IMR-90 (cell line): ENCODE results near the gene WDCP. TPM values are rescaled to one million over a fixed set of nuclear protein-coding genes. Genes with fewer than 3 reads are reported as not detected.

ENCODE experiments used
- ATAC-seq: fragments of 200-7000 bp; cut with Tn5 transposase; 2 replicates; pipeline ENCODE4 v1.9.1; 2020; ENCODE audit warnings: low read depth, mild to moderate bottlenecking, moderate library complexity
- BruUV-seq: library from RNA; stranded (reverse); fragments of 400-500 nt; replicated peaks from 2 replicates; lab custom pipeline; 2021; lab: Mats Ljungman, UMichigan
- CTCF ChIA-PET: fragments of 300-600 bp; formaldehyde crosslinking; extraction: SDS; loops from one replicate; lab custom pipeline; 2021; ENCODE audit warnings: antibody characterized with exemption; lab: Yijun Ruan, JAX
- POLR2A ChIA-PET: fragments of 300-600 bp; sonication (Branson Sonifier 250); formaldehyde crosslinking; loops from one replicate; lab custom pipeline; 2022; ENCODE audit warnings: antibody characterized with exemption; ENCODE audit not compliant: unreplicated experiment; lab: Charles Lee
- DNase-seq: peaks from one replicate; pipeline ENCODE4 v3.0.0; 2013
- H2AFZ ChIP-seq: replicated peaks from 2 replicates; pipeline ENCODE3; 2013; ENCODE audit warnings: low read length, mild to moderate bottlenecking; ENCODE audit not compliant: poor library complexity
- H2AK5ac ChIP-seq: 2 replicates; pipeline ENCODE4 v1.6.1; 2013; ENCODE audit warnings: low read depth, low read length, inconsistent platforms
- H2AK9ac ChIP-seq: replicated peaks from 2 replicates; pipeline ENCODE3; 2013; ENCODE audit warnings: mild to moderate bottlenecking, low read depth, low read length, moderate library complexity; ENCODE audit not compliant: poor library complexity
- H2BK120ac ChIP-seq: 2 replicates; pipeline ENCODE4 v1.6.1; 2013; ENCODE audit warnings: low read depth, low read length, inconsistent platforms
- H2BK15ac ChIP-seq: 3 replicates; pipeline ENCODE4 v1.6.1; 2013; ENCODE audit warnings: low read depth, low read length, inconsistent platforms
- H2BK20ac ChIP-seq: 2 replicates; pipeline ENCODE4 v1.6.1; 2013; ENCODE audit warnings: low read depth, mild to moderate bottlenecking, inconsistent platforms, low read length, moderate library complexity
- H2BK5ac ChIP-seq: 2 replicates; pipeline ENCODE4 v1.6.1; 2013; ENCODE audit warnings: mild to moderate bottlenecking, low read depth, low read length, inconsistent platforms; ENCODE audit not compliant: poor library complexity, severe bottlenecking
- H3K14ac ChIP-seq: replicated peaks from 2 replicates; pipeline ENCODE4 v1.6.1; 2013; ENCODE audit warnings: low read depth, low read length, inconsistent platforms
- H3K18ac ChIP-seq: 2 replicates; pipeline ENCODE4 v1.6.1; 2013; ENCODE audit warnings: low read depth, low read length, control low read depth
- H3K23ac ChIP-seq: 2 replicates; pipeline ENCODE4 v1.6.1; 2013; ENCODE audit warnings: low read depth, low read length, inconsistent platforms
- H3K27ac ChIP-seq: 2 replicates; pipeline ENCODE4 v1.5.1; 2013; ENCODE audit warnings: mild to moderate bottlenecking, control low read depth, low read length; ENCODE audit not compliant: insufficient read depth
- H3K27me3 ChIP-seq: 2 replicates; pipeline ENCODE4 v1.6.1; 2013; ENCODE audit warnings: low read length; ENCODE audit not compliant: control insufficient read depth, insufficient read depth
- H3K36me3 ChIP-seq: 2 replicates; pipeline ENCODE4 v1.6.1; 2013; ENCODE audit warnings: low read length, mixed read lengths; ENCODE audit not compliant: control insufficient read depth, insufficient read depth
- H3K4ac ChIP-seq: 2 replicates; pipeline ENCODE4 v1.6.1; 2013; ENCODE audit warnings: low read depth, low read length, inconsistent platforms
- H3K4me1 ChIP-seq: 2 replicates; pipeline ENCODE4 v1.6.1; 2013; ENCODE audit warnings: low read length, mixed read lengths; ENCODE audit not compliant: control insufficient read depth, insufficient read depth
- H3K4me2 ChIP-seq: 2 replicates; pipeline ENCODE4 v1.6.1; 2013; ENCODE audit warnings: low read depth, mild to moderate bottlenecking, control low read depth, low read length, moderate library complexity
- H3K4me3 ChIP-seq: 2 replicates; pipeline ENCODE4 v1.5.1; 2013; ENCODE audit warnings: low read depth, mild to moderate bottlenecking, control low read depth, low read length, moderate library complexity; ENCODE audit not compliant: insufficient read depth
- H3K56ac ChIP-seq: 2 replicates; pipeline ENCODE4 v1.6.1; 2013; ENCODE audit warnings: low read length, inconsistent platforms; ENCODE audit not compliant: insufficient read depth; ENCODE audit errors: extremely low read depth
- H3K79me1 ChIP-seq, 2 experiments: 2 replicates each; pipeline ENCODE4 v1.6.1; 2013; ENCODE audit warnings: low read length in 2 of 2, inconsistent platforms in 1 of 2, low read depth in 1 of 2
- H3K9ac ChIP-seq: 2 replicates; pipeline ENCODE4 v1.6.1; 2013; ENCODE audit warnings: low read depth, low read length, control low read depth
- H3K9me1 ChIP-seq: 2 replicates; pipeline ENCODE4 v1.6.1; 2013; ENCODE audit warnings: low read length, inconsistent platforms; ENCODE audit not compliant: insufficient read depth
- H3K9me3 ChIP-seq: 2 replicates; pipeline ENCODE4 v1.6.1; 2013; ENCODE audit warnings: low read length; ENCODE audit not compliant: control insufficient read depth, insufficient read depth
- H4K20me1 ChIP-seq: 2 replicates; pipeline ENCODE4 v1.6.1; 2013; ENCODE audit warnings: low read length, inconsistent platforms; ENCODE audit not compliant: insufficient read depth
- H4K5ac ChIP-seq: 2 replicates; pipeline ENCODE4 v1.6.1; 2013; ENCODE audit warnings: mild to moderate bottlenecking, low read depth, low read length, control low read depth
- H4K8ac ChIP-seq, 2 experiments: 2 replicates each; pipeline ENCODE4 v1.6.1; 2013; ENCODE audit warnings: low read depth in 2 of 2, low read length in 2 of 2, control low read depth in 1 of 2, inconsistent platforms in 1 of 2
- H4K91ac ChIP-seq: 2 replicates; pipeline ENCODE4 v1.6.1; 2013; ENCODE audit warnings: low read depth, low read length, inconsistent platforms; ENCODE audit not compliant: insufficient read depth
- BHLHE40 ChIP-seq: fragments of 150-350 bp; IDR thresholded peaks from 2 replicates; pipeline ENCODE4 v1.6.1; 2016; ENCODE audit warnings: mild to moderate bottlenecking, low read depth, low read length
- CEBPB ChIP-seq: IDR thresholded peaks from 2 replicates; pipeline ENCODE4 v1.6.1; 2012; ENCODE audit warnings: low read depth, low read length, improper control_type of control experiment
- CHD1 ChIP-seq: IDR thresholded peaks from 2 replicates; pipeline ENCODE4 v1.6.1; 2012; ENCODE audit warnings: low read depth, low read length, improper control_type of control experiment
- FOS ChIP-seq: fragments of 150-350 bp; IDR thresholded peaks from 2 replicates; pipeline ENCODE4 v1.6.1; 2016; ENCODE audit warnings: low read depth, low read length
- MAFK ChIP-seq: IDR thresholded peaks from 2 replicates; pipeline ENCODE4 v1.6.1; 2012; ENCODE audit warnings: low read depth, low read length, improper control_type of control experiment
- MAZ ChIP-seq: IDR thresholded peaks from 2 replicates; pipeline ENCODE4 v1.6.1; 2012; ENCODE audit warnings: low read depth, mild to moderate bottlenecking, low read length, improper control_type of control experiment, moderate library complexity, borderline replicate concordance
- MXI1 ChIP-seq: IDR thresholded peaks from 2 replicates; pipeline ENCODE4 v1.6.1; 2012; ENCODE audit warnings: low read depth, mild to moderate bottlenecking, low read length, moderate library complexity, borderline replicate concordance
- NFE2L2 ChIP-seq: fragments of 150-350 bp; IDR thresholded peaks from 2 replicates; pipeline ENCODE4 v1.6.1; 2016; ENCODE audit warnings: low read depth, mild to moderate bottlenecking, low read length
- POLR2A ChIP-seq: IDR thresholded peaks from 2 replicates; pipeline ENCODE4 v1.6.1; 2012; ENCODE audit warnings: mild to moderate bottlenecking, low read depth, low read length
- RAD21 ChIP-seq: IDR thresholded peaks from 2 replicates; pipeline ENCODE4 v1.6.1; 2012; ENCODE audit warnings: low read length, improper control_type of control experiment
- RCOR1 ChIP-seq: IDR thresholded peaks from 2 replicates; pipeline ENCODE4 v1.6.1; 2012; ENCODE audit warnings: mild to moderate bottlenecking, low read length, improper control_type of control experiment; ENCODE audit not compliant: insufficient replicate concordance
- RFX5 ChIP-seq: IDR thresholded peaks from 2 replicates; pipeline ENCODE4 v1.8.0; 2012; ENCODE audit warnings: low read depth, mild to moderate bottlenecking, low read length, moderate library complexity
- SMC3 ChIP-seq: fragments of 150-350 bp; IDR thresholded peaks from 2 replicates; pipeline ENCODE4 v1.6.1; 2016; ENCODE audit warnings: low read depth, mild to moderate bottlenecking, antibody characterized with exemption, low read length, moderate library complexity
- USF2 ChIP-seq: fragments of 150-350 bp; IDR thresholded peaks from 2 replicates; pipeline ENCODE4 v1.6.1; 2017; ENCODE audit warnings: mild to moderate bottlenecking, antibody characterized with exemption, low read length, low read depth
- WGBS, 2 experiments: methylation state at CpG; one replicate each; pipeline versions ENCODE4 v1.1.5 to v1.1.7; 2013; ENCODE audit warnings: missing lambda C conversion rate in 2 of 2; ENCODE audit not compliant: insufficient read length in 1 of 2; ENCODE audit errors: extremely low coverage in 2 of 2; 5-methylcytosine and 5-hydroxymethylcytosine counted together
- dilution Hi-C: fragments of 300-500 bp; cut with HindIII; formaldehyde crosslinking; loops from one replicate; pipeline ENCODE4 v1.14.3; 2018; ENCODE audit warnings: low sequenced_read_pairs; ENCODE audit not compliant: unreplicated experiment
- in situ Hi-C: fragments of 300-500 bp; cut with MboI; formaldehyde crosslinking; loops from 3 replicates; pipeline ENCODE4 v1.14.3; 2019; ENCODE audit warnings: low sequenced_read_pairs, inconsistent platforms, mixed read lengths
- intact Hi-C: fragments of 100-400 bp; cut with micrococcal nuclease; formaldehyde crosslinking; loops from 2 replicates; pipeline ENCODE4 v1.10.0; 2022
- polyA plus RNA-seq, 3 experiments: library from polyadenylated mRNA; depleted of rRNA; stranded (reverse); fragments of >200 nt; gene quantifications; 2 replicates each; pipeline ENCODE4 v1.2.3, GENCODE V29; 2012; ENCODE audit warnings: low replicate concordance in 1 of 3
- total RNA-seq: library from RNA; depleted of rRNA; stranded (reverse); fragments of >200 nt; gene quantifications from 2 replicates; pipeline ENCODE4 v1.2.3, GENCODE V29; 2012
- TF ChIP-seq, protein P1 (sequence below): conservative IDR thresholded peaks from 2 replicates; pipeline ENCODE4 v1.5.1; 2012; ENCODE audit warnings: mild to moderate bottlenecking, low read depth, low read length, improper control_type of control experiment
- TF ChIP-seq, protein P2 (sequence below): fragments of 150-350 bp; IDR thresholded peaks from 2 replicates; pipeline ENCODE4 v1.6.1; 2016; ENCODE audit warnings: low read depth, mild to moderate bottlenecking, low read length, moderate library complexity, borderline replicate concordance

WDCP gene
- total and polyA plus RNA-seq, 2 of the 4 experiments (the other 2 are of a cell fraction): 6.8 to 18.6 TPM

- H3K14ac ChIP-seq: no peak overlapping the region
- ChIA-PET CTCF (no interaction called here), POLR2A (no interaction called here)
- TF ChIP-seq RAD21 (no peak), MAFK (no peak), RFX5 (no peak), MXI1 (no peak), SMC3 (no peak), RCOR1 (no peak), POLR2A (no peak), CEBPB (no peak), FOS (no peak), CHD1 (no peak), BHLHE40 (no peak), MAZ (no peak), USF2 (no peak), NFE2L2 (no peak)
- TF ChIP-seq, protein P1, sequence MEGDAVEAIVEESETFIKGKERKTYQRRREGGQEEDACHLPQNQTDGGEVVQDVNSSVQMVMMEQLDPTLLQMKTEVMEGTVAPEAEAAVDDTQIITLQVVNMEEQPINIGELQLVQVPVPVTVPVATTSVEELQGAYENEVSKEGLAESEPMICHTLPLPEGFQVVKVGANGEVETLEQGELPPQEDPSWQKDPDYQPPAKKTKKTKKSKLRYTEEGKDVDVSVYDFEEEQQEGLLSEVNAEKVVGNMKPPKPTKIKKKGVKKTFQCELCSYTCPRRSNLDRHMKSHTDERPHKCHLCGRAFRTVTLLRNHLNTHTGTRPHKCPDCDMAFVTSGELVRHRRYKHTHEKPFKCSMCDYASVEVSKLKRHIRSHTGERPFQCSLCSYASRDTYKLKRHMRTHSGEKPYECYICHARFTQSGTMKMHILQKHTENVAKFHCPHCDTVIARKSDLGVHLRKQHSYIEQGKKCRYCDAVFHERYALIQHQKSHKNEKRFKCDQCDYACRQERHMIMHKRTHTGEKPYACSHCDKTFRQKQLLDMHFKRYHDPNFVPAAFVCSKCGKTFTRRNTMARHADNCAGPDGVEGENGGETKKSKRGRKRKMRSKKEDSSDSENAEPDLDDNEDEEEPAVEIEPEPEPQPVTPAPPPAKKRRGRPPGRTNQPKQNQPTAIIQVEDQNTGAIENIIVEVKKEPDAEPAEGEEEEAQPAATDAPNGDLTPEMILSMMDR: no peak
- TF ChIP-seq, protein P2, sequence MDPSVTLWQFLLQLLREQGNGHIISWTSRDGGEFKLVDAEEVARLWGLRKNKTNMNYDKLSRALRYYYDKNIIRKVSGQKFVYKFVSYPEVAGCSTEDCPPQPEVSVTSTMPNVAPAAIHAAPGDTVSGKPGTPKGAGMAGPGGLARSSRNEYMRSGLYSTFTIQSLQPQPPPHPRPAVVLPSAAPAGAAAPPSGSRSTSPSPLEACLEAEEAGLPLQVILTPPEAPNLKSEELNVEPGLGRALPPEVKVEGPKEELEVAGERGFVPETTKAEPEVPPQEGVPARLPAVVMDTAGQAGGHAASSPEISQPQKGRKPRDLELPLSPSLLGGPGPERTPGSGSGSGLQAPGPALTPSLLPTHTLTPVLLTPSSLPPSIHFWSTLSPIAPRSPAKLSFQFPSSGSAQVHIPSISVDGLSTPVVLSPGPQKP: no peak
- H4K8ac ChIP-seq: no peak overlapping the region
- H3K56ac ChIP-seq: no peak overlapping the region
- H3K4me1 ChIP-seq: peaks cover 10% of the 10 kb centered on the region
- no peak overlapping the region for H2BK120ac ChIP-seq
- DNase-seq (no peak), ATAC-seq (no peak)
- no peaks in the 10 kb centered on the region; the same call in 1 of the 2 replicates for H4K20me1 ChIP-seq
- no peak overlapping the region for H3K23ac ChIP-seq
- H2AFZ ChIP-seq: no peak overlapping the region
- no peak overlapping the region for H2BK15ac ChIP-seq
- BruUV-seq: no TSS peak
- H3K27ac ChIP-seq: no peak overlapping the region
- no peak overlapping the region for H2BK20ac ChIP-seq
- peaks cover 18% of the 10 kb centered on the region; the same call in 1 of the 2 replicates for H3K9me1 ChIP-seq
- in situ Hi-C loops: no loop called here
- no peak overlapping the region; the same call in 1 of the 2 replicates for H2AK5ac ChIP-seq
- intact Hi-C loops: no loop called here
- H3K4me3 ChIP-seq: no peak overlapping the region
- dilution Hi-C loops: no loop called here
- no peak overlapping the region for H2AK9ac ChIP-seq
- H2BK5ac ChIP-seq: no peak overlapping the region
- peaks cover 9% of the 10 kb centered on the region for H3K36me3 ChIP-seq
- peaks cover 0 to 9% of the 10 kb centered on the region in 2 experiments; a peak in 2 of 4 replicates for H3K79me1 ChIP-seq
- 100% methylated on average over 1 of the region's 5 CpGs; no CpG with 5 or more reads in 1 of the 2 experiments for WGBS, 2 experiments
- H4K91ac ChIP-seq: no peak overlapping the region
- no peak overlapping the region for H4K5ac ChIP-seq
- H3K4me2 ChIP-seq: no peak overlapping the region
- no peaks in the 10 kb centered on the region for H3K9me3 ChIP-seq
- H3K18ac ChIP-seq: no peak overlapping the region
- H3K9ac ChIP-seq: no peak overlapping the region
- H3K4ac ChIP-seq: no peak overlapping the region
- H3K27me3 ChIP-seq: no peaks in the 10 kb centered on the region
Observed at GRCh38 chr2:24019729-24020128, 27.5 kb downstream of the WDCP start.
